Measurements from ENCODE around the gene ITIH3. TPM values are rescaled to one million over a fixed set of nuclear protein-coding genes. Genes with fewer than 3 reads are reported as not detected.
A peak's percentile ranks its signal among the peaks of the same experiment; 100 is the strongest.

ITIH3 gene
- total RNA-seq, 1 donor from 2014 or later: 4.5 TPM

DNA sequence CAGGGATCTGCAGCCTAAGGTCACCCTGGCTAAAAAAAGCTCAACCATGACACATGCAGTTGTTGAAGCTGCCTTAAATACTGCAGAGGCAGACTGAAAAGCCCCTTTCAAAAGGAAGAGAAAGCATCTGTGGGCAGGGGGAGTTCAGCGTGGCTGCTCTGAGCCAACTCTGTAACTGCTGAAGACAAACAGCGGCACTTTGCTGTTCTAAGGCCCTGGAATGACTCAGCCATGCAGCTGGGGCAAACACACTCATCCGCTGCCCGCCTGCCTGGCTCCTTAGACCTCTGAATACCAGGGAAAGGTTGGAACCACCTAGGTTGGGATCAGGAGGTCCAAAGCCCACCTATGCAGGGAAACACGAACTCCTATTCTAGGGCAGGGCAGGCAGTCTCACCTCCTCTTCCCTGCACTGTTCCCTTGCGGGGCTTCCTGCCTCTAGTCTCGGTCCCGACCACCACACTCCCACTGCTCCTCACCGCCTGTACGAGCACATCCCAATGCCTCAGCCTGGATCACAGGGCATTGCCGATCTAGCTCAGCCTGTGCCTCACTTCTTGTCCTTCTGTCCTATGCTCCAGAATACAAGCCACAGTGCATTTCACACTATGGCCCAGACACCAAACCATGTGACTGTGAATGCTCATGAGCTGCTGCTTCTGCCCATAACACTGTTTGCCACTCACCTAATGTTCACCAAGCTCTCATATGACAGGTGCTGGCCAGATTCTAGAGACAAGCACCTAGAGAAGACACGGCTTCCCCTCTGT lies 46.8 kb downstream of the ITIH3 start:
- Histone ChIP-seq H3K4me1 (peaks cover 43% of the 10 kb centered on the region), H3K4me3 (no peak overlapping the region), H3K9me3 (no peaks in the 10 kb centered on the region), H3K27me3 (ENCODE audit: low read depth) (no peaks in the 10 kb centered on the region), H3K36me3 (peaks cover 72% of the 10 kb centered on the region), H3K27ac (no peak overlapping the region)
- ATAC-seq (no peak), DNase-seq (no peak)
- TF ChIP-seq, protein P1, sequence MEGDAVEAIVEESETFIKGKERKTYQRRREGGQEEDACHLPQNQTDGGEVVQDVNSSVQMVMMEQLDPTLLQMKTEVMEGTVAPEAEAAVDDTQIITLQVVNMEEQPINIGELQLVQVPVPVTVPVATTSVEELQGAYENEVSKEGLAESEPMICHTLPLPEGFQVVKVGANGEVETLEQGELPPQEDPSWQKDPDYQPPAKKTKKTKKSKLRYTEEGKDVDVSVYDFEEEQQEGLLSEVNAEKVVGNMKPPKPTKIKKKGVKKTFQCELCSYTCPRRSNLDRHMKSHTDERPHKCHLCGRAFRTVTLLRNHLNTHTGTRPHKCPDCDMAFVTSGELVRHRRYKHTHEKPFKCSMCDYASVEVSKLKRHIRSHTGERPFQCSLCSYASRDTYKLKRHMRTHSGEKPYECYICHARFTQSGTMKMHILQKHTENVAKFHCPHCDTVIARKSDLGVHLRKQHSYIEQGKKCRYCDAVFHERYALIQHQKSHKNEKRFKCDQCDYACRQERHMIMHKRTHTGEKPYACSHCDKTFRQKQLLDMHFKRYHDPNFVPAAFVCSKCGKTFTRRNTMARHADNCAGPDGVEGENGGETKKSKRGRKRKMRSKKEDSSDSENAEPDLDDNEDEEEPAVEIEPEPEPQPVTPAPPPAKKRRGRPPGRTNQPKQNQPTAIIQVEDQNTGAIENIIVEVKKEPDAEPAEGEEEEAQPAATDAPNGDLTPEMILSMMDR (IDR thresholded peaks at IDR 0.05): no peak
- intact Hi-C loops (cut with DNase I): no loop called here

GRCh38 chr3:52841981-52842340 lies 47.4 kb downstream of the ITIH3 start:
- Histone ChIP-seq H3K4me1 (peaks cover 48% of the 10 kb centered on the region), H3K36me3 (peaks cover 75% of the 10 kb centered on the region), H3K27me3 (ENCODE audit: low read depth) (no peaks in the 10 kb centered on the region), H3K9me3 (no peaks in the 10 kb centered on the region), H3K4me3 (no peak overlapping the region), H3K27ac (peak overlapping the region; percentile 51)
- TF ChIP-seq, protein P1 (IDR thresholded peaks at IDR 0.05): no peak
- DNase-seq (no peak), ATAC-seq (no peak)
- intact Hi-C loops (cut with DNase I): no loop called here

- H3K27me3 ChIP-seq (ENCODE audit: low read depth): no peaks in the 10 kb centered on the region
- H3K36me3 ChIP-seq: peaks cover 75% of the 10 kb centered on the region
- peak overlapping the region; percentile 51 for H3K27ac ChIP-seq
- TF ChIP-seq, protein P1 (IDR thresholded peaks at IDR 0.05): no peak
- intact Hi-C loops (cut with DNase I): no loop called here
- H3K4me3 ChIP-seq: no peak overlapping the region
- peak; percentile 44 to 61 for ATAC-seq
- peaks cover 48% of the 10 kb centered on the region for H3K4me1 ChIP-seq
- no peak for DNase-seq
- H3K9me3 ChIP-seq: no peaks in the 10 kb centered on the region
These were observed 47.8 kb downstream of the ITIH3 start for GRCh38 chr3:52842424-52842823.

- H3K27me3 ChIP-seq (ENCODE audit: low read depth): no peaks in the 10 kb centered on the region
- intact Hi-C loops (cut with DNase I): no loop called here
- H3K4me1 ChIP-seq: peaks cover 48% of the 10 kb centered on the region
- peaks cover 75% of the 10 kb centered on the region for H3K36me3 ChIP-seq
- DNase-seq (peak; percentile 78), ATAC-seq (peak; percentile 61 to 74)
- no peaks in the 10 kb centered on the region for H3K9me3 ChIP-seq
- no peak overlapping the region for H3K4me3 ChIP-seq
- TF ChIP-seq, protein P1 (IDR thresholded peaks at IDR 0.05): no peak
- H3K27ac ChIP-seq: peak overlapping the region; percentile 51
These were observed 48.7 kb downstream of the ITIH3 start for GRCh38 chr3:52843108-52843865.

- DNase-seq: no peak
- TF ChIP-seq, protein P1 (IDR thresholded peaks at IDR 0.05): no peak
- intact Hi-C loops (cut with DNase I): no loop called here
- Histone ChIP-seq H3K4me1 (peaks cover 48% of the 10 kb centered on the region), H3K36me3 (peaks cover 75% of the 10 kb centered on the region), H3K27ac (peak overlapping the region; percentile 51), H3K9me3 (no peaks in the 10 kb centered on the region), H3K27me3 (ENCODE audit: low read depth) (no peaks in the 10 kb centered on the region), H3K4me3 (no peak overlapping the region)
- no peak for ATAC-seq
These were observed 49.3 kb downstream of the ITIH3 start for GRCh38 chr3:52843881-52844280.

Data from lower lobe of right lung (tissue), 2 donors.